ENCODE measurements around the gene HOXA7.

HOXA7 gene

DNA sequence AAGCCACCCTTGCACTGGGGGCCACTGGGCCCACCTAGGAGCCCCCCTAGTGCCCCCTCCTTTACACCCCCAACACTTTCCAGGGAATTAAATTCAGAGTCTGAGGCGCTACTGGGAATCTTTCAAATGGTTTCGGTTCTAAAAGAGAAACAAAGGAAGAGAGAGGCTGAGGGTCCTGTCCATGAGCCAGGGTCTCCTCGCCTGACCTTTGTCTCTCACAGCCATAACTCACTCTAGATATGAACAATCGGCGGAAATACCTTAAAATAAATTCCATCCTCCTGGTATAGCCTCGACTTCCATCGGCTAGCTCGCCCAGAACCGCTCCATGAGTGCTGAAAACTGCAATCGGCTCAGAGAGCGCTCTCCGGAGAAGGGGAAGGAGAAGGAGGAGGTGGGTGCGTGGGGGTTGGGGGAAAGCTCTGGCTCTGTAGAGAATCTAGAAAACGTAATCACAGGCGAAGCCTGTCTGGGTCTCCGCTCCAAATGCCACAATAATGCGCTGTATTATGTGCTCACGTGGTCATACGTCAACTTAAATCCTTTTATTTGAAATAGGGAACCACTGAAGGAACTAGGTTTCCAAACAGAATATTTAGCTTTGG, 38.5 kb downstream of the HOXA7 start:
- H3K27ac Mint-ChIP-seq = no peak overlapping the region
- no peaks in the 10 kb centered on the region for H3K36me3 Mint-ChIP-seq (ENCODE audit: low read depth)
- H3K4me3 Mint-ChIP-seq = no peak overlapping the region
- H3K4me1 Mint-ChIP-seq (ENCODE audit: low read depth) = no peaks in the 10 kb centered on the region
- no peaks in the 10 kb centered on the region for H3K9me3 Mint-ChIP-seq
- H3K27me3 Mint-ChIP-seq = peaks cover 24% of the 10 kb centered on the region
- no peak for DNase-seq

GRCh38 chr7:27116962-27117886, 39.3 kb downstream of the HOXA7 start:
- DNase-seq = no peak
- no peaks in the 10 kb centered on the region for H3K36me3 Mint-ChIP-seq (ENCODE audit: low read depth)
- peaks cover 26% of the 10 kb centered on the region for H3K27me3 Mint-ChIP-seq
- no peaks in the 10 kb centered on the region for H3K9me3 Mint-ChIP-seq
- no peak overlapping the region for H3K27ac Mint-ChIP-seq
- H3K4me3 Mint-ChIP-seq = no peak overlapping the region
- H3K4me1 Mint-ChIP-seq (ENCODE audit: low read depth) = no peaks in the 10 kb centered on the region

DNA sequence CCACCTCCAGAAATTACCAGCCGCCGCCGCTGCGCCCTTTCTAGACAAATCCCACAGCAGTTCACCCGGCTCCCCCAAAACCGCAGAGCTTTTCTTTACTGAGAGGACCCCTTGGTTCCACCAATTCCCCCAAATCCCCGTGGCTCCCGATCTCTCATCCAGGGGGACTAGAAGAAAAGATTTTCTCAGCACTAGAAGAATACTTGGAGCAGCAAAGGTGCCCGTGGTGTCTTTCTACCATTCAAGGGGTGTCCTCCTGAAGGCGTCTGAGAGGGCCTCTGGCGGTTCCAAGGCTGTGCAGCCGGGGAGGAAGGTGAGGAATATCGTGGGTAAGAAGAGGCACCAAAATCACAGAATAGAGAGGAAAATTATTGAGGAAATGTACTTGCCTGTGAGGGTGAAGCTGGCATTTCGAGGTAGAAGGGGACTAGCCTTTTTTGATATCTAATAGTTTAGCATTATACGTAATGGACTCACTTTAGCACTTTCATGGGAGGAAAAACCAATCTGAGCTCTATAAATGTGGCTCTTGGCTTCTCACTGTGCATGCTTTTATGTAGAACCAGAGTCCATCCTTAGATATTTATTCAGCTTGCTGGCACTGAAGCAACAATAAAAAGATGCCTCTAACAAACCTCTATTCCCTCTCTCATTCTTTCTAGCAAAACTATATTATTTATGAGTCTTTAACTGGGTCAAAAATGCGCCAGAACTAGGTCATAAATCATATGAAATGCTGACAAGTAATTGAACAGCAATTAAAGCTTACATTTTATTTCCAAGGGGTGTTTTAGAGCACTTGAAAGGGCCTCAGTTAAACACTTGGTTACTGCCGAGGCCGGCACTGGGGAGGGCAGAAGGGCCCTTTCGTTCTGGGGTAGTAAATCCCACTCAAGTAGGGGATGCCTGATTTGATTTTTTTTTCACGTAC, 40.2 kb downstream of the HOXA7 start:
- no peaks in the 10 kb centered on the region for H3K36me3 Mint-ChIP-seq (ENCODE audit: low read depth)
- no peak overlapping the region for H3K27ac Mint-ChIP-seq
- no peaks in the 10 kb centered on the region for H3K4me1 Mint-ChIP-seq (ENCODE audit: low read depth)
- no peak overlapping the region for H3K4me3 Mint-ChIP-seq
- peaks cover 34% of the 10 kb centered on the region for H3K27me3 Mint-ChIP-seq
- no peak for DNase-seq
- H3K9me3 Mint-ChIP-seq = no peaks in the 10 kb centered on the region

DNA sequence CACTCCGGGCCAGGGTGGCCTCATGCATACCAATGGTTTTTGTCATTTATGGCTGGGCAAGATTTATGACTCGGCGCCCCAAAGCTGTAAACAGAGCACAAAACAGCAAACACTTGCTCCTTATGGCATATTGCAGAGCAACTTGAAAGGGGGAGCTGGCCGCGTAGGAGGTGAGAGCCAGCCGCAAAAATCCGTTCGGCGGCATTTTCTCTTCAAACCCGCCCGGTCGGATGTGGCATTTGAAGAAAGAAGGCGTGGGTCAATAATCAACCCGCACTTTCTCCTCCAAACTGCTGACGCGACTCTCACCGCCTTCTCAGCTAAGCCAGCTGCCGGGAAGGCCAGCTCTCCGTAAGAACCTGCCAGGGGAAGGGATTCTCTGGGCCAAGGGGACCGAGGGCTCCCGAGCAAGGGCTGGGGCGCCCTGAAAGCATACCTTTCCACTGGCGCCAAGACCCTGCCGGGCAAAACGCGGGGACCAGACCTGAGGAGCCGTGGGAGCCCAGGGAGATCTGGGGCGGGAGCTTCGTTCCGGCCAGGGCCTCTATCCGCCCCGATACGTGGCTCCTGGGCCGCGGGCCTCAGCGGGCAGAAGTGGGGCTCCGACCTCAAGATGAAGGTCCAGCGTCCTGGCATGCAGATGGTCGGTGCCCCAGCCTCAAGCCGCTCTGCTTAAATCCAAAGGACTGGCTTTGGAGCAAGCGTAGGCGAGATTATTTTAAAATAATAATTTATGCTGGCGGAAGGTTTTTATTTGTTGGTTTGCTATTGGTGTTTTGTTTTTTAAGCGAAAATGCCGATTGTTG, 41.1 kb downstream of the HOXA7 start:
- H3K27me3 Mint-ChIP-seq = peaks cover 37% of the 10 kb centered on the region
- H3K4me1 Mint-ChIP-seq (ENCODE audit: low read depth) = no peaks in the 10 kb centered on the region
- no peak overlapping the region for H3K27ac Mint-ChIP-seq
- no peaks in the 10 kb centered on the region for H3K36me3 Mint-ChIP-seq (ENCODE audit: low read depth)
- no peak overlapping the region for H3K4me3 Mint-ChIP-seq
- DNase-seq = no peak
- no peaks in the 10 kb centered on the region for H3K9me3 Mint-ChIP-seq

DNA sequence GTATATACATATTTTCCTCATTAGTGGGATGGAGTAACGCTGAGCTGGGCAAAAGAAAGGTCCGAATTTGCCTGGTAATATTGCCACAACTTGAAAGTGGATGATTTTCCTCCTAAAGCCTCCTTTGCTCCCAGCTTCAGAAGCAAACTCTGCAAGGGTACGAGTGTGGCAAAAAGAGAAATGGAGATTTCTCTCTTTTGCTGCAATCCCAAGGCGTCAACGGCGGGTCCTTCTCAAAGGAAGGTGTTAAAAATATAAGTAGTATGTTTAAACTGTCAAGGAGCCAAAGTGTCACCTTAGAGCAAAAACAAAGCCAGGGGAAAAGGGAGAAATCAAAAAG, 41.6 kb downstream of the HOXA7 start:
- H3K27ac Mint-ChIP-seq = no peak overlapping the region
- H3K9me3 Mint-ChIP-seq = no peaks in the 10 kb centered on the region
- H3K27me3 Mint-ChIP-seq = peaks cover 39% of the 10 kb centered on the region
- no peaks in the 10 kb centered on the region for H3K4me1 Mint-ChIP-seq (ENCODE audit: low read depth)
- H3K4me3 Mint-ChIP-seq = no peak overlapping the region
- DNase-seq = no peak
- H3K36me3 Mint-ChIP-seq (ENCODE audit: low read depth) = no peaks in the 10 kb centered on the region

DNA sequence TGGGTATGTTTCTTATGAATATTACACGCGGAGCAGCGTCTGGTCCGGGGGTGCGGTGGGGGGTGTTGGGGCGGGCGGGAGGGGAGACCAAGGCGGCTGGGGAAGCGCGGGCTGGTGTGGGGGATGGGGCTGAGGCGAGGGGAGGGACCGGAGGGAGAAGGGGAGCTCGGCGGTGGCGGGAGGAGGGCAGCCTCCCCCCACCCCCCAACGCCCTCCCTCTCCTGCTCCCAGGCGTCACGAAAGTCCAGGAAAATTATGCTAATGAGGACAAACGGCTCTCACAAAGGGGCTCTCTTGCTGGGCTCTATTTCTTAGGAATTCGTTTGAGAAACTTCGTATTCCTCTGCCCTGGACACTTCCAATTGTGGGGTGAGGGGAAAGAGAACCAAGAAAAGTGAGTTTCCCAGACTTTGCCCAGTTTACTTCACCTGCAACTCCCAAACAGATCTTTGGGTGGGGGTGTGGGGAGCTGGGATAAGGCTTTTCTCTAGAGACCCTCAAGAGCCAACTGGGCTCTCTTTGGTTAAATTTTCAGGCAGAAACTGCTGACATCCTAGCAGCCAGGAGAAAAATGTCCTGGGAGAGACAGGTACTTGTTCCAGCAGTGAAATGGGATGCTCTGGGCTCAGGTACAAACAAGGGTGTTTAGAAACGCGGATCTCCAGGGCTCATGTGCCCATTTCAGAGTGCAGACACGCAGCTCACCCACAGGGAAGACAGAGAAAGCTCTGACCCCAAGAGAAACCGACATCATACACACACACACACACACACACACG, 42.3 kb downstream of the HOXA7 start:
- H3K36me3 Mint-ChIP-seq (ENCODE audit: low read depth) = no peaks in the 10 kb centered on the region
- no peaks in the 10 kb centered on the region for H3K4me1 Mint-ChIP-seq (ENCODE audit: low read depth)
- H3K4me3 Mint-ChIP-seq = no peak overlapping the region
- peaks cover 44% of the 10 kb centered on the region for H3K27me3 Mint-ChIP-seq
- no peaks in the 10 kb centered on the region for H3K9me3 Mint-ChIP-seq
- DNase-seq = no peak
- H3K27ac Mint-ChIP-seq = no peak overlapping the region

GRCh38 chr7:27112955-27113949, 43.2 kb downstream of the HOXA7 start:
- H3K36me3 Mint-ChIP-seq (ENCODE audit: low read depth) = no peaks in the 10 kb centered on the region
- DNase-seq = no peak
- H3K4me1 Mint-ChIP-seq (ENCODE audit: low read depth) = no peaks in the 10 kb centered on the region
- H3K4me3 Mint-ChIP-seq = no peak overlapping the region
- no peak overlapping the region for H3K27ac Mint-ChIP-seq
- no peaks in the 10 kb centered on the region for H3K9me3 Mint-ChIP-seq
- peaks cover 42% of the 10 kb centered on the region for H3K27me3 Mint-ChIP-seq

GRCh38 chr7:27112361-27112760, 44.1 kb downstream of the HOXA7 start:
- no peak for DNase-seq
- no peak overlapping the region for H3K27ac Mint-ChIP-seq
- no peak overlapping the region for H3K4me3 Mint-ChIP-seq
- no peaks in the 10 kb centered on the region for H3K36me3 Mint-ChIP-seq (ENCODE audit: low read depth)
- no peaks in the 10 kb centered on the region for H3K4me1 Mint-ChIP-seq (ENCODE audit: low read depth)
- H3K9me3 Mint-ChIP-seq = no peaks in the 10 kb centered on the region
- peaks cover 36% of the 10 kb centered on the region for H3K27me3 Mint-ChIP-seq

- no peak overlapping the region for H3K4me3 Mint-ChIP-seq
- DNase-seq = no peak
- H3K27ac Mint-ChIP-seq = no peak overlapping the region
- no peaks in the 10 kb centered on the region for H3K9me3 Mint-ChIP-seq
- no peaks in the 10 kb centered on the region for H3K4me1 Mint-ChIP-seq (ENCODE audit: low read depth)
- H3K27me3 Mint-ChIP-seq = peaks cover 36% of the 10 kb centered on the region
- H3K36me3 Mint-ChIP-seq (ENCODE audit: low read depth) = no peaks in the 10 kb centered on the region
These were observed 44.7 kb downstream of the HOXA7 start for GRCh38 chr7:27111751-27112277.

- Mint-ChIP-seq H3K9me3 (no peaks in the 10 kb centered on the region), H3K27ac (no peak overlapping the region), H3K27me3 (peaks cover 32% of the 10 kb centered on the region), H3K4me3 (no peak overlapping the region), H3K4me1 (ENCODE audit: low read depth) (no peaks in the 10 kb centered on the region), H3K36me3 (ENCODE audit: low read depth) (no peaks in the 10 kb centered on the region)
- DNase-seq = no peak
These were observed 45.3 kb downstream of the HOXA7 start for GRCh38 chr7:27111042-27111750.

DNA sequence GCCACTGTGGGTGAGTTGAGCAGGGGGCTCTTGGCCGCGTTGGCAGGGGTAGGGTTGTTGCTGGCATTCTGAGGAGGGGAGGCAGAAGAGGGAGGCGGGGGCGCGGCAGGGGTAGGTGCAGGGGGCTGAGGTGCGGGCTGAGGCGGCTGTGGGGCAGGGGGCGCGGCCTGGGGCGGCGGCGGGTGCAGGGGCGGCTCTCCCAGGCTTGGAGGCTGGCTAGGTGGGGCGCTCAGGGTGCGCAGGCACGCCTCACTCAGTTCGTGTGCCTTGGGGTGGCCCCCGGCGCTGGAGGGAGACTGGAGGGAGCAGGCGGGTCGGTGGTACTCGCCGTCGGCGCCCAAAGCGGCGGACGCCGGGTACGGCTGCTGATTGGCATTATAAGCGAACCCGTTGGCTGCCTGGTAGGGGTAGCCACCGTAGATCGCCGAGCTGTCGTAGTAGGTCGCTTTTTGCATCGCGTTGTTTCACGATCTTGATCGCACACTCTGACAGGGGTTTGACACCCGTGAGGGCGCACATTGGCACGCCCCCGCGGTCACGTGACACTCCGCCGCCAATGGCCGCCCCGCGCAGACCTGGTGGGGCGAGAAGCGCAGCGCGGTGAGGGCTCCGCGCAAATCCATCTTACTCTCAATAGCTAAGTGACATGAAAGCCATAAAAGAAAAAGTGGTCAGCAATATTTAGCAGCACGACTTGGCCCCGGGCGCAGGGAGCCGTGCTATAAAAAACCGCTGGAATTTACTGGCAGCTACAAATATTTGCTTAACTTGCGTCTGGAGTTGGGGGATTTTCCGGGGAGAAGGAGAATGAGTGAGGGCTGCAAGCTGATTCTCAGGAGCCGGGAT, 46.1 kb downstream of the HOXA7 start:
- H3K4me3 Mint-ChIP-seq = no peak overlapping the region
- H3K4me1 Mint-ChIP-seq (ENCODE audit: low read depth) = no peaks in the 10 kb centered on the region
- H3K27me3 Mint-ChIP-seq = peaks cover 37% of the 10 kb centered on the region
- DNase-seq = no peak
- no peaks in the 10 kb centered on the region for H3K9me3 Mint-ChIP-seq
- no peak overlapping the region for H3K27ac Mint-ChIP-seq
- H3K36me3 Mint-ChIP-seq (ENCODE audit: low read depth) = no peaks in the 10 kb centered on the region
